CD4-positive, alpha-beta T cell treated with Interleukin-17A for 4 hours (primary cell): ENCODE results near the gene LINGO4.

ENCODE experiments used
- DNase-seq: peaks from one replicate; pipeline ENCODE4 v3.0.0-alpha.2; 2020; ENCODE audit warnings: mixed read lengths

The LINGO4 gene

GRCh38 chr1:151805066-151805820 lies at the start of gene LINGO4:
Gene LINGO4 (minus strand): TSS chr1:151805419. CDS start chr1:151802704, 2,715 bp downstream.
- no peak for DNase-seq

GRCh38 chr1:151854658-151855057 lies 49.4 kb upstream of the LINGO4 start:
- no peak for DNase-seq

GRCh38 chr1:151853411-151853943 lies 48.3 kb upstream of the LINGO4 start, which contains the start of gene THEM5:
Gene THEM5 (minus strand): TSS chr1:151853712. CDS start chr1:151853565, 147 bp downstream.
- no peak for DNase-seq

- DNase-seq: no peak
These were observed 47.5 kb upstream of the LINGO4 start for GRCh38 chr1:151852733-151853132.

GRCh38 chr1:151851886-151852285 lies 46.7 kb upstream of the LINGO4 start:
- DNase-seq: no peak

- no peak for DNase-seq
These were observed 44.7 kb upstream of the LINGO4 start for GRCh38 chr1:151849871-151850270.

GRCh38 chr1:151849126-151849525 lies 43.9 kb upstream of the LINGO4 start:
- no peak for DNase-seq

GRCh38 chr1:151847867-151848596 lies 42.8 kb upstream of the LINGO4 start:
- DNase-seq: no peak

GRCh38 chr1:151846686-151847237 lies 41.5 kb upstream of the LINGO4 start:
- DNase-seq: no peak

GRCh38 chr1:151846062-151846568 lies 40.9 kb upstream of the LINGO4 start:
- DNase-seq: no peak

GRCh38 chr1:151843398-151843797 lies 38.2 kb upstream of the LINGO4 start:
- no peak for DNase-seq

GRCh38 chr1:151841141-151841540 lies 35.9 kb upstream of the LINGO4 start:
- DNase-seq: no peak

GRCh38 chr1:151840421-151840820 lies 35.2 kb upstream of the LINGO4 start:
- no peak for DNase-seq

GRCh38 chr1:151839457-151840403 lies 34.5 kb upstream of the LINGO4 start, which contains the start of gene C2CD4D:
Gene C2CD4D (minus strand): TSS chr1:151839820. CDS start chr1:151838989, 831 bp downstream.
- peak; percentile 78 for DNase-seq

GRCh38 chr1:151839082-151839412 lies 33.8 kb upstream of the LINGO4 start:
- DNase-seq: no peak

GRCh38 chr1:151838222-151839081 lies 33.2 kb upstream of the LINGO4 start:
- peak; percentile 51 for DNase-seq

- DNase-seq: no peak
These were observed 32.6 kb upstream of the LINGO4 start for GRCh38 chr1:151837884-151838221.

GRCh38 chr1:151837197-151837596 lies 32.0 kb upstream of the LINGO4 start:
- peak; percentile 52 for DNase-seq

- DNase-seq: no peak
These were observed 30.4 kb upstream of the LINGO4 start for GRCh38 chr1:151835596-151835995.

GRCh38 chr1:151834239-151834638 lies 29.0 kb upstream of the LINGO4 start:
- DNase-seq: no peak
